HG02885 (cell line): Measurements from ENCODE around the gene CATSPERZ.

ENCODE experiments used
- ATAC-seq: cut with Tn5 transposase; IDR thresholded peaks from one replicate; pipeline ENCODE4 v1.9.1; 2021; ENCODE audit warnings: mild to moderate bottlenecking; ENCODE audit not compliant: unreplicated experiment, poor library complexity

The CATSPERZ gene

GRCh38 chr11:64284048-64284961, 15.9 kb upstream of the CATSPERZ start, which contains the start of gene BAD:
TSS of gene BAD (minus strand) at chr11:64284665. CDS start at chr11:64284368, 297 bp downstream.
- ATAC-seq: peak; percentile 72

GRCh38 chr11:64284962-64285884, 14.9 kb upstream of the CATSPERZ start, which contains the start of gene GPR137:
TSS of gene GPR137 (plus strand) at chr11:64285848. CDS start at chr11:64286525, 677 bp downstream.
- ATAC-seq: peak; percentile 68

DNA sequence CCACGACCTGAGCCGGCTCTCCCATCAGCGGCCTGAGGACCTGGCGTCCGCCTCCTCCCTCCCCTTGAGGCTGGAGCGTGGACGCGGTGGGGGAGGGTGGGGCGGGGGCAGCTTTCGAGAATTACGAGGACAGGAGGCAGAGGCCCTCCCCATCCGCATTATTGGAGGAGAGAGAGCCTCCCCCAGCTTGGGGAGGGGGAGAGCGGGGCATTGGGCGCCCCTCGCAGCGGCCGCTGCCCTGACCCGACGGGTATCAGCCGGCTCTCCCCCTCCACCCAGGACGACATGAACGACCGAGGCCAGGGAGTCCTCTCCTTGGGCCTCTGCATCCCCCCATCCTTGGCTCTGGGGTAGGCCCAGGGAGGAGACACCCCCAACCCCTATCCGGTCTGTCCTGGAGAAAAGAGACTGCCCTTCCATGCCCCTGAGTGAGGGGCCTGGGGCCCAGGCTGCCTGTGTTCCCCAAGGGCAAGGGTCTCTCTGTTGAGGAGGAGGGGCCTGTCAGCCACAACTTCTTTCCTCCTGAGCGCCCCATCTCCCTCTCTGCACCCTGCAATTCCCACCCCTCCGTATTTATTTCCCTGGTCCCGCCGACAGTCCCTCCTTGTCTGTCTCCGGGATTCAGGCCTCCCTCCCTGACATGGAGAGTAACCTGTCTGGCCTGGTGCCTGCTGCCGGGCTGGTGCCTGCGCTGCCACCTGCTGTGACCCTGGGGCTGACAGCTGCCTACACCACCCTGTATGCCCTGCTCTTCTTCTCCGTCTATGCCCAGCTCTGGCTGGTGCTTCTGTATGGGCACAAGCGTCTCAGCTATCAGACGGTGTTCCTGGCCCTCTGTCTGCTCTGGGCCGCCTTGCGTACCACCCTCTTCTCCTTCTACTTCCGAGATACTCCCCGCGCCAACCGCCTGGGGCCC, 14.0 kb upstream of the CATSPERZ start:
- no peak for ATAC-seq

- ATAC-seq: no peak
Measured at GRCh38 chr11:64286801-64287159, 13.4 kb upstream of the CATSPERZ start.

DNA sequence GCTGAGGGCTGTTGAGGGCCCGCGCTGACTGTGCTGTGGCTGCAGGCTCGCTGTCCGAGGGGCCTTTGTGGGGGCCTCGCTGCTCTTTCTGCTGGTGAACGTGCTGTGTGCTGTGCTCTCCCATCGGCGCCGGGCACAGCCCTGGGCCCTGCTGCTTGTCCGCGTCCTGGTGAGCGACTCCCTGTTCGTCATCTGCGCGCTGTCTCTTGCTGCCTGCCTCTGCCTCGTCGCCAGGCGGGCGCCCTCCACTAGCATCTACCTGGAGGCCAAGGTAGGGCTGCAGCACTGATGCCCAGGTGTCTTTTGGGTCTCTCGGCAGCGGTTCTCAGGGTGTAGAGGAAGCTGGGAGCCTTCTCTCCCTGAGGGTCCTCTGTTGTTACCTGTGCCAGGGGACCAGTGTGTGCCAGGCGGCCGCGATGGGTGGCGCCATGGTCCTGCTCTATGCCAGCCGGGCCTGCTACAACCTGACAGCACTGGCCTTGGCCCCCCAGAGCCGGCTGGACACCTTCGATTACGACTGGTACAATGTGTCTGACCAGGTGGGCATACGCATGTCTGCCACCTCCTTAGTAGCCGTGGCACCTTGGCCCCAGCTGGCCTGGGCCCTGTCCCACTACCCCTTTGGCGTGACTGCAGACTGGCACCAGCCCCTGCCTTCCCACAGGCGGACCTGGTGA, 12.3 kb upstream of the CATSPERZ start:
- no peak for ATAC-seq

GRCh38 chr11:64288353-64288750, 11.8 kb upstream of the CATSPERZ start:
- ATAC-seq: no peak

DNA sequence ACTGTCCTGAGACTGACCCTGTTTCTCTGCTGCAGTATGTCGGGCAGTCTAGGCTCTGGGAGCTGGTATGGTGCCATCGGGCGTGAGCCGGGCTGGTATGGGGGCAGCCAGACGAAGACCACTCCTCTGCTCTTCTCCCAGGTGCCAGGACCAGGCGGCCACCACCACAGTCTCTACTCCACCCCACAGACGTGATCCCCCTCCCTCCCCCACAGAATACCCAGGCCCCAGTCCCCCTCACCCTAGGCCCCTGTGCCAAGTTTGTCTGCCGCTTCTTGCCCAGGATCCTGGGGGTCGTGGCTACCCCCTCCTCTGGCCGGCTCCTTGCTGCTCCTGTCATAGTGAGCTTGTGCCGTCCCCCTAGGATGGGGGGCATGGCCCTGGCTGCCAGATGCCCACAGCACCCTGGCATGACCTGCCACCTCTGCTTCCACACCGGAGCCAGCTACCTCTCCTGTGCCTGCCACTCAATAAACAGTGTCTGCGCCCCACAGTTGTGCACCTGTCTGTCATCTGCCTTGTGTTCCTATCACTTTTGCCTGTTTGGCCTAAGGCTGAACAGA, 11.1 kb upstream of the CATSPERZ start:
- no peak for ATAC-seq

GRCh38 chr11:64290352-64291261, 9.6 kb upstream of the CATSPERZ start:
- no peak for ATAC-seq

DNA sequence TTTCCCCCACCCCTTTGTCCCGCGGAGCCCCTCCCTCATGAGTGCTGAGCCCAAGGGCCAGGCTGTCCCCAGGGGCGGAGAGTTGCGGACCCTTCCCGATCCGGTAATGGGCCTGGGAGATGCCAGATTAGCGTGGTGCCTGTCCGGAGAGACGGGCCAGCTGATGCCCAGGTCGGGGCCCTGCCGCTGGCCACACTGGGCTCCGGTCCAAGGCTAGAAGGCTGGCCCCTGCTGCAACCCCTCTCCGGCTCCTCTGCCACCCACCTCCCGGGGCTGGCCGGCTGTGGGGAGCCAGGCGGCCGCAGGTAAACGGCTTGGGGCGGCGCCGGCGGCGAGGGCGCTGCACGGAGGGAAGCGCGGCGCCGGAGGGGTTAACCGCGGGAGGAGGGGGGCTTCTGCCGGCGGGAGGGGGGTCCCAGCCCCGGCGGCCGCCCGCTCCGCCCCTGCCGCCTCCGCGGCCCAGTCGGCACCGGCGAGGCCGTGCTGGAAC, 8.9 kb upstream of the CATSPERZ start, which contains the start of gene KCNK4:
TSS of gene KCNK4 (plus strand) at position 41 of the 490 bp plus-strand sequence. CDS start 1,717 bp downstream, outside the sequence.
- ATAC-seq: no peak

DNA sequence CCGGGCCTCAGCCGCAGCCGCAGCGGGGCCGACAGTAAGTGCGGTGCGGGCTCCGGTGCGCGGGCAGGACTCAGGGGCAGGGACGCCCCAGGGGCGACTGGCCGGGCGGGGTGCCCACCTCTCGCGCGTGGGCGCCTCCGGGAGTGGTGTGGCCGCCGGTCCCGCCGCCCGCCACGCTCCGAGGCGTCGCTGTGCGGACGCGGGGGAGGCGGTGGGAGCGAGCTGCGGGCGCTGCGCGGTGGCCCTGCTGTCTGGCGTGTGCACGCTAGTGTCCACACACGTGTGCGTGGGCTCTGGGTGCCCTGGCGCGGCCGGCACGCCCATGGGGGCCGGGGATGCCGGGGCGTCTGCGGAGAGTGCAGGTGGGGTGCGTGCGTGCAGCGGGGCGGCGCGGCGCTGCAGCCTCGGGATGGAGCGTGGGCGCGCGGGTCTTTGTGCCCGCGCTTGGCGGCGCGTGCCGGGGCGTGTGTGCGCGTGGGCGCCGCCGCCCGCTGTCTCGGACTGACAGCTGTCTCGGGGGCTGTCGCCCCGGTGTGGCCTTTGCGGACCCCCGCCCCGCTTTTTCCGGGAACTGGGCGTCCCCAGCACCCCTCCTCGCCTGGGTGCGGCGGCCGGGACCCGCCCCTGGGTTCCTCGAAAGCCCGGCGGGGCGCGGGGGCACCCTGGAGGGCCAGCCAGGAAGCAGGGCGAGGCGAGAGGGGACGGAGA, 8.3 kb upstream of the CATSPERZ start:
- ATAC-seq: no peak

GRCh38 chr11:64292460-64293254, 7.5 kb upstream of the CATSPERZ start:
- no peak for ATAC-seq

DNA sequence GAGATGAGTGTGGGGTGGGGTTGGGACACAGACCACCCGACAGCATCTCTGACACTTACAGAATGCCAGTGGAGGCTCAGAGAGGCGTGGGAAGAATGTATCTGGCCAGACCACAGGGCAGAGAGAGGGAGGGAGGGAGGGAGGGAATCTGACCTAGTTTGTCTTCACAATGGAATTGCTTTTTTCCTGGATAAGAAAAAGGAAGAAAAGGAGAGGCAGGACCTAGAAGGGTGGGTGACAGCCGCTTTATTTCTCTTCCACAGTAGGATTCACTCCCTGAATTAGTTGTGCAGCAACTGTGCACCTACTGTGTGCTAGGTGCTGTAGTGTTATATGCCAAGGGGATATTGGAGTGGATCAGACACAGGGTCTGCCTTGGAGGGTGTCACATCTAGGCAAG, 5.4 kb upstream of the CATSPERZ start:
- ATAC-seq: no peak

GRCh38 chr11:64295760-64296159, 4.4 kb upstream of the CATSPERZ start:
- no peak for ATAC-seq

- no peak for ATAC-seq
Measured at GRCh38 chr11:64296236-64296635, 3.9 kb upstream of the CATSPERZ start.

DNA sequence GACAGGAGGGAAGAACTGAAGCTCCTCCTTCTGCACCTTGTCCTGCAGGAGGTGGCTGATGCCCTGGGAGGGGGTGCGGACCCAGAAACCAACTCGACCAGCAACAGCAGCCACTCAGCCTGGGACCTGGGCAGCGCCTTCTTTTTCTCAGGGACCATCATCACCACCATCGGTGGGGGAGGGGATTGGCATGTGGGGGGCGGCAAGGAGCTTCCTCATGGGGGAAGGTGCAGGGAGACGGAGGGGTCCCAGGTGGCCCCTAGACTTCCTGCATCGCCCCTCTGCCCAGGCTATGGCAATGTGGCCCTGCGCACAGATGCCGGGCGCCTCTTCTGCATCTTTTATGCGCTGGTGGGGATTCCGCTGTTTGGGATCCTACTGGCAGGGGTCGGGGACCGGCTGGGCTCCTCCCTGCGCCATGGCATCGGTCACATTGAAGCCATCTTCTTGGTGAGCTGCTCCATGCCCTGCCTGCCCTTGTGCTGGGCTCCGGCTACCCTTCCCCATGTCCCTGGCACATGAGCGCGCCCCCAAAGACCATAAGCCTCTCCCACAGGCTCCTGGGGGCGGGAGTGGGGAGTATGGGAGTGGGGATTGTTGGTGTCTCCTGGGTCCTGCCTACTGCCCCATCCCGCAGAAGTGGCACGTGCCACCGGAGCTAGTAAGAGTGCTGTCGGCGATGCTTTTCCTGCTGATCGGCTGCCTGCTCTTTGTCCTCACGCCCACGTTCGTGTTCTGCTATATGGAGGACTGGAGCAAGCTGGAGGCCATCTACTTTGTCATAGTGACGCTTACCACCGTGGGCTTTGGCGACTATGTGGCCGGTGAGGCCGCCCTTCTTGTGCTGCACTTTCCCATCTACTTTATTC, 3.1 kb upstream of the CATSPERZ start:
- ATAC-seq: no peak
